ENCODE results near the gene FHL5.

The FHL5 gene

GRCh38 chr6:96562886-96563285 lies at the start of gene FHL5:
TSS of gene FHL5 (plus strand) at chr6:96563128. CDS start at chr6:96603614, 40,486 bp downstream.
- no peak within 1 kb of the TSS for H3K4me3 ChIP-seq (replicated peaks; ENCODE audit: low read depth, low read length)
- no peak for TF ChIP-seq CTCF (IDR thresholded peaks at IDR 0.05; ENCODE audit: low read length, missing control alignments)
- DNase-seq (ENCODE audit: low read depth): no peak

- DNase-seq (ENCODE audit: low read depth): peak; percentile 45
- TF ChIP-seq CTCF (IDR thresholded peaks at IDR 0.05; ENCODE audit: low read length, missing control alignments): no peak
- H3K4me3 ChIP-seq (replicated peaks; ENCODE audit: low read depth, low read length): peak overlapping the region; percentile 75
Measured at GRCh38 chr6:96520171-96521115, 42.5 kb upstream of the FHL5 start.

- peak overlapping the region; percentile 75 for H3K4me3 ChIP-seq (replicated peaks; ENCODE audit: low read depth, low read length)
- DNase-seq (ENCODE audit: low read depth): no peak
- no peak for TF ChIP-seq CTCF (IDR thresholded peaks at IDR 0.05; ENCODE audit: low read length, missing control alignments)
Measured at GRCh38 chr6:96521306-96521643, 41.7 kb upstream of the FHL5 start.

GRCh38 chr6:96521644-96522464 lies 41.1 kb upstream of the FHL5 start, which contains the start of gene UFL1:
TSS of gene UFL1 (plus strand) at chr6:96521806. CDS start at chr6:96521874, 68 bp downstream.
- TF ChIP-seq CTCF (IDR thresholded peaks at IDR 0.05; ENCODE audit: low read length, missing control alignments): no peak
- peak; percentile 92 for DNase-seq (ENCODE audit: low read depth)
- peak within 1 kb of the TSS; percentile 75 for H3K4me3 ChIP-seq (replicated peaks; ENCODE audit: low read depth, low read length)

- DNase-seq (ENCODE audit: low read depth): peak; percentile 20
- H3K4me3 ChIP-seq (replicated peaks; ENCODE audit: low read depth, low read length): peak overlapping the region; percentile 75
Measured at GRCh38 chr6:96522465-96523009, 40.4 kb upstream of the FHL5 start.

More at GRCh38 chr6:96522465-96523009, 40.4 kb upstream of the FHL5 start:
- TF ChIP-seq CTCF (IDR thresholded peaks at IDR 0.05; ENCODE audit: low read length, missing control alignments): no peak
